HuH-7.5 (cell line): Measurements from ENCODE around the gene SPP2.

Experiments used
- DNase-seq: peaks from one replicate; pipeline ENCODE4 v3.0.0; 2011; ENCODE audit warnings: low spot score

The SPP2 gene, protein sequence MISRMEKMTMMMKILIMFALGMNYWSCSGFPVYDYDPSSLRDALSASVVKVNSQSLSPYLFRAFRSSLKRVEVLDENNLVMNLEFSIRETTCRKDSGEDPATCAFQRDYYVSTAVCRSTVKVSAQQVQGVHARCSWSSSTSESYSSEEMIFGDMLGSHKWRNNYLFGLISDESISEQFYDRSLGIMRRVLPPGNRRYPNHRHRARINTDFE

DNA sequence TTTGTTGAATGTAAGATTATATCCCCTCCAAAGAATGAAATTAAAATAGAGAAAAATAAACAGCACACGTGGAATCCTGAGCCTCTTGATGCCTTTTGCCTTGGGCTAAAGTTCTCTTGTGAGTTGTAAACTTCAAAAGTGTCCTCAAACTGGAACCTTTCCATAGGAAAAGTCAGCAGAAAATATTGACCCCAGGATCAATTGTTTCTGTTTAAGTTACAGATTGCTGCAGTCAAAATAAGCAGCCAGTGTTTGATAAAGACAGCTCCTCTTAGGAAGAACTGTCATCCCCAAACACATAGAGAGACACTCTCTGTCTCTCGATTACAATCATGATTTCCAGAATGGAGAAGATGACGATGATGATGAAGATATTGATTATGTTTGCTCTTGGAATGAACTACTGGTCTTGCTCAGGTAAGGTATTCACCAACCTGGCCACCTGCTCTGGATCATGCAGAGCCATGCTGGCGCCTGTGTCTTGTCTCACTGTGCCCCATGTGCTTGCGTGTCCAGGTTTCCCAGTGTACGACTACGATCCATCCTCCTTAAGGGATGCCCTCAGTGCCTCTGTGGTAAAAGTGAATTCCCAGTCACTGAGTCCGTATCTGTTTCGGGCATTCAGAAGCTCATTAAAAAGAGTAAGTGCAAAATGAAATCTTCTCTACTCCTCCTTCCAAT lies at the start of gene SPP2:
Gene SPP2, plus strand, starts transcription at position 248 of the 681 bp plus-strand sequence. Its CDS starts 85 bp downstream, at position 333.
- DNase-seq = no peak

DNA sequence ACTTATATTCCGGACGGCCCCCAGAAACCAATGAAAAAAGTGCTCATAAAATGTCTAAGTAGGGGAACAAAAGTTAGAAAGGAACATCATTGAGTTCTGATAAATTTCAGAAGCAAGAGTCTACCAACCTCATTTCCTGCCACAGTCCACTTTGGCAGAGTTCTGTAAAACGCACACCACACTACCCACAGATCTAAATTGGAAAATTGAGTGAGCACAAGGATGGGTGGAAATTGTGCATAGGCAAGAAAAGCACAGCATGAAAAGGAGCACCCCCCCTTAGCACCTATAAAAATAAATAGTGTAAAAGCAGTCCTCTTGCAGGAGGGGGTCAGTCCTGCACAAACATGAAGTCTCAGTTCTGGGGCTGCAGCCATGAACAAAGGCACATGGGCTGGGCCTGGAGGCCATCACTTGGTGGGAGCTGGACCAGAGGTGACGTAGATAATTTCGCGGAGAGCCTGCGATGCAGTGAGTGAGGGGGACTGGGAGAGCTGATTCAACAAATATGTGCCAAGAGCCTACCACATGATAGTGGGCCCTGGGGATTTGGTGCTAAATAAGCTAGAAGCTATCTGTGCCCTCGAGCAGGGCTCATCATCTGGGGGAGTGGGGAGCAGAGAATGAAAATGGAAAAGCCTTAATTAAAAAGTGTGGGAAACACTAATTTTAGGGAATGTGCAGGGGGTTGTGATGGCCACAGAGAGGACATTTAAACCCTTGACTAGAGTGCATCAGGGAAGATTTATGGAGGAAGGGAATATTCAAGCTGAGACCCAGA lies 48.9 kb upstream of the SPP2 start:
- DNase-seq = no peak

DNA sequence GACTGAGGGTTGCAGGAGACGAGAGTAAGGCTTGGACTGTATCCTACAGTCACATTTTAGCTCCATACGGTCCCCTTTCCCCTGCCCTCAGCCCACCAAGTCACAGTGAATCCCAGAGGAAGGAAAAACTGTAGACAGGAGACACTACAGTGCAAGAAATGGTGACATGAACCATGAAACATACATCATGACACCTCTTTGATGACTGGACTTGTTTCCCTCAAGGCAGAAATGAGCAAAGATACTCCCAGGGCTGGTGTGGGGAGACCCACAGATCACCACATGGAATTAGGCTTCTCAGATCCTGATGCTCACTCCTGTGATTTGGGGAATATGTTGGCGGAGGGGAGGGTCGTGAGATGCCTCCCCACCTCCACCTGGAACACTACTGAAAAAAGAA lies 48.2 kb upstream of the SPP2 start:
- DNase-seq = no peak

DNA sequence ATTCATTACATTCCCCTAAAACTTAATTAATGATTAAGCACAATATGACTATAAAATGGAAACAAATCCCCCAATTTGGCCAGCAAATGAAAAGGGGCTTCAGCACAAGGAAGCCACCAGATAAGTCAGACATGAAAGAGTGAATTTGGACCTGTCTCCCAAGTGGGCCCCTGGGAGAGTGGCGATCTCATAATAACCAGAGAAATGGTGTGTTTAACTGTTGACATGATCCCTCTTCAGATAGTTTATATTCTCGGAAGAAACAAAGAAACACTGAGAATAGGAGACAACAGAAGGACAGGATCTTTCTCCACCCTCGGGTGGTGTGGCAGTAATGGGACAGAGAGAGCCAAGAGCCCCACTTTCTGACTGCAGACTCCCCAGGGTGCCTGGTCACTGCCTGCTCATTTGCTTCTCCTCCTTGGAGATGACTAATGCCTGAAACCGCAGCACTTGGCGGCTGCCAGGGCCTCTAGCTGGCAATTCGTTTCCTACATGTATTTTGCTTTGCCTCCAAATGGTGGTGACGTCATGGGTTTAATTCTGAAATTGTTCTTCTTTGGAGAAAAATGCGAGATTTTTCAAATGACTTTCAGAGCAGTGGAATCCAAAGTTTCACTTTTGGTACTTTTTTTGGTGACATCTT lies 46.4 kb upstream of the SPP2 start:
- no peak for DNase-seq

DNA sequence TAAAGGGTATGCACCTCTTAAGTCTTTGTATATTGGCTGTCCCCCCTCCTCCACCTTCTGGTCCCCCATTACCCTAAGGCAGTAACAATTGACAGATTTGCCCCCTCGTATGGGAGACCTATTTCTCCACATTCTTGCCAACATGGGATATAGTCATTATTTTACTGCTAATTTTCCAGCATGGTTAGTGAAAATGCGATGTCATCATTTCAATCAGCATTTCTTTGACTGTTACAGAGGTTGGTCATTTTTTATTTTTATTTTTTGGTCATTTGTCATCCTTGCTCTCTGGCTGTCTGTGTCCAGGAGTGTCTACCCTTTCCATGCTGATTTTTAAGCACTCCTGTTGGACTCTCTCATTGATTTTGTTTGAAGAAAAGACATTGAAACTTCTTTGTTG lies 45.4 kb upstream of the SPP2 start:
- no peak for DNase-seq

DNA sequence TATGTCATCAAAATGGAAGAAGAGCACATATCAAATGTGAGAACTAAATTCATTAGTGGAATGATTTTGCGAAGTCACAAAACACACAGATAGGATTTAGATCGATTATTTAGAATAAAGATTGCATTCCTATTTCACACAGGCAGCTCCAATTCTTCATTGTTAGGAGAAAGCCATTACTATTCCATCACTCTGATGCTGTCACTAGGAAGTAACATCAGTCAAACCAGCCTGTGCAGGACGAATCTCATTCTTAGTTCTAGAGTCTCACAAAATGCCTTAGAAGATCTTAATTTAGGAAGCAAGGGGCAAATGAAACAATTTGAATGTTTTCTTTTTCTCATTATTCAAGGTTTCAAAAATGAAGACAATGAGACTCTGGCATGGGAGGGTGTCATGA lies 44.0 kb upstream of the SPP2 start:
- no peak for DNase-seq

DNA sequence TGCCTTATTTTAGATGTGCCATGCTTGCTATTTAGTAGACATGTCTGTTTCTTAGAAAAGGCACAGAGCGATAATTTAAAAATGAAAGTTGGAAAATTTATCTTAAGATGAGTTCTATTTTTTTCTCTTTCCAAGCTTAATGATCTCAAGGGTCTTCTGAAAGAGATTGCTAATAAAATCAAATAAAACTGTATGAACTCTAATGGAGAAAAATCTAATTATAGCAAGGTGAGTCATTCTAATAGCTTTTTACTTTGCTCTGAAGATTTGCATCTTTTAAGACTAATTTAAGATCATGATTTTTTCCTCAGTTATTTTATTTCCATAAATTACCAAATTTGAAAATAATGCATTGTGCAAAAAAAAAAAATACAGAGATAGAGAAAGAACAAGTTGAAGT lies 36.1 kb upstream of the SPP2 start:
- DNase-seq = no peak

DNA sequence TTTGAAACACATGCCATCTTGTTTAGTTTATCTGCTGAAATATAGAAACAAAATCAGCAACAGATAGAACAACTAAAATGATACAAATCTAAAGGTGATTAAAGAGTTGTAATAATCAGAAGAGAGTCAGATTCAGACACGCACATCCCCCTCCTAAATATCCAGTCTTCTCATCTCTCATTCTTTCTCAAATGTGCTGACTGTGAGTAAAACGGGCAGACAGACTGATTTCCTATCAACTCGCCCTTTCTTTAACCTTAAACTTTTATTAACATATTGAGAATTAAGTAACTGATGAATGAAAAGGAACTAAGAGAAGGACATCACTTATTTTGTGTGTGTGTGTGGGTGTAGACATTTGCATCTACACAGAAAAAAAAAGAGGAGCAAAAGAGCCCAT lies 34.6 kb upstream of the SPP2 start:
- DNase-seq = no peak

DNA sequence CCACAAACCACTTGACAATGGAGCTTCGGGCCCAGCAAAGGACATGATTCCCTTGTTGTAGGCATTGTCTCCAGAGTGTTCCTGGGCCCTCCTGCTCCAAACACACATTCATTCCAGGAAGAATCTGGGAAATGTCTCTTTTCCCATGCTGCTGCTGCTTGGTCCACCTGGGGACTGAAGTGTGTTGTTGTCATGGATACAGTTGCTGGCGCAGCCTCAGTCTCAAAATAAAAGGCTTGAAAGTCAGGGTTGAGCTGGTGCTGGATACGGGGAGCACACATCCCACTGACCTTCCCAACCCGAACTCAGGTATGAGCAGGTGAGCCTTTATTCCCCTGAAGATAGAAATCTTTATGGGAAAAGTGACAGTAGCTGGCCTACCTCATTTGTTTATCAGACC lies 30.6 kb upstream of the SPP2 start:
- no peak for DNase-seq

DNA sequence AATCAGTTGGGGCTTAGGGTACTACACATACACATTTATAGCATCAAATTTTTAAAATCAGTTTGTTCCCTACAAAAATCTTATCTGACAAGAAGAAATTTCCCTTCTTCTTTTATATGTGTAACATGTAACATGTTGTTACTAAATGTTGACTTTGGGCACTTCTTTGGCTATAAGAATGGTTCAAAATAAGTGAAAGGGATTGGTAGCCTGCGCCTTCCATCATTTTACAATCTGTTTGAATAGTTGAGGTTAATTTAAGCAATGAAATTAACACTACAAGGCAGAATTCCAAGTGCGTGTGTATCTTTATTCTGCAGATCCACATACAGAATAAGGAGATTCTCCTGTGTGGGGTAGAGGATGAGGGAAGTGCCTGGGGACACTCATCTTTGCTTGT lies 30.2 kb upstream of the SPP2 start:
- no peak for DNase-seq

DNA sequence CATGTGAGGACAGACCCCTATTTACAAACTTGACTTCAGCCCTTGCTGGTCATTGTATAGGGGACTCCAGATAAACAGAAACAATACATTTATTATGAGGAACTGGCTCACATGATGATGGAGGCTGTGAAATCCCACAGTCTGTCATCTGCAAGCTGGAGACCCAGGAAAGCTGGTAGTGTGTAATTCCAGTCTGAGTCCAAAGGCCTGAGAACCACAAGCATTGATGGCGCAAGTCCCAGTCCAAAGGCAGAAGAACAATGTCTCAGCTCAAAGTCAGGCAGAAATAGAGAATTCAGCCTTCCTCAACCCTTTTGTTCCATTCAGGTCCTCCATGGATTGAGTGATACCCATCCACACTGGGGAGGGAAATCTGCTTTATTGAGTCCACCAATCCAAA lies 28.1 kb upstream of the SPP2 start:
- no peak for DNase-seq

DNA sequence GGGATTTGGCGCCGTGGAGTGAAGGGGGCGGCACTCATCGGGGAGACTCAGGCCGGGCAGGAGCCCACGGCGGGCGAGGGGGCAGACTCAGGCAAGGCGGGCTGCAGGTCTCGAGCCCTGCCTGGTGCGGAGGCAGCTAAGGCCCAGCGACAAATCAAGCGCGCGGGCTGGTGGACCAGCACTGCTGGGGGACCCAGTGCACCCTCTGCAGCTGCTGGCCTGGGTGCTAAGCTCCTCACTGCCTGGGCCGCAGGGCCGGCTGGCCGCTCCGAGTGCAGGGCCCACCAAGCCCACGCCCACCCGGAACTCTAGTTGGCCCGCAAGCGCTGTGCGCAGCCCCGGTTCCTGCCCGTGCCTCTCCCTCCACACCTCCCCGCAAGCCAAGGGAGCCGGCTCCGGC lies 26.2 kb upstream of the SPP2 start:
- no peak for DNase-seq

DNA sequence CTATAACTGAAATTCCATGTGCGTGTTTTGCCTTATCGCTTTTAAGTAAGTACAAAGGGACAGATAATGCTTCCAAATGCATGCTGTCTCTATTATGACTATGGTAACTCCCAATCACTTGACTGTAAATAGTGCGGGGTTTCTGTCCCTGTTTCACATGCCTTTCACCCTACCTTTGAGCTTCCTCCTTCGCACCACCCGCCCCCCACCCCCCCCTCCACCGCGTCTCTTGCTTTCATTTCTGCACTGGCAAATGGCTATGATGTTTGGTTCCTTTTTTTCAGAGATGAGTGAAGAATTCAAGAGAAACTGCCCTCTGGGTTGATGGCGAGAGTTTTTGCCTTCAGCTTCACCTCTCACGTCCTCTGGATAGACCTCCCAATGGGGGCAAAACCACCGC lies 25.0 kb upstream of the SPP2 start:
- no peak for DNase-seq

DNA sequence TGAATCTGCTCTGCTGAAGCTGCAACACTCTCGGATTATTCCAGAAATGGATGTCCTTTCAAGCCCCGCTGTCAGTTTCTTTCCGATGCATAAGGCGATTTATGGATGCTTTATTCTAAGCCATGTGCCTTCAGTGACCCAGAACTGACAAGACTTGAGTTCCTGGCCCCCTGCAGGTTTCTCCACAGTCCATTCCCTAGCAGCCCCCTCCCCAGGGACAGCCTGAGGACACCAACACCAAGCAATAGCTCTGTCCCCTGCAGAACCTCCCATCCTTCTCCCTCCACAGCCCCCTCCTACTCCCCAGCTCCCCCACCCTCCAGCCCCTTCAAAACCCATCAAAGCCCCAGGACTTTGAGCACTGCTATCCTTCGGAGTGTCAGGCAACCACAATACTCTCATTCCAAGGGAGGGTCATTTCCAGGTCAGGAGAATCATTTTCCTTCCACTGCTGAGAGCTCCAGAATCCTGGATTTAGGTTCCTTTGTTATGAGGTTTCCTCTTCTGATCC lies 24.6 kb upstream of the SPP2 start:
- no peak for DNase-seq

DNA sequence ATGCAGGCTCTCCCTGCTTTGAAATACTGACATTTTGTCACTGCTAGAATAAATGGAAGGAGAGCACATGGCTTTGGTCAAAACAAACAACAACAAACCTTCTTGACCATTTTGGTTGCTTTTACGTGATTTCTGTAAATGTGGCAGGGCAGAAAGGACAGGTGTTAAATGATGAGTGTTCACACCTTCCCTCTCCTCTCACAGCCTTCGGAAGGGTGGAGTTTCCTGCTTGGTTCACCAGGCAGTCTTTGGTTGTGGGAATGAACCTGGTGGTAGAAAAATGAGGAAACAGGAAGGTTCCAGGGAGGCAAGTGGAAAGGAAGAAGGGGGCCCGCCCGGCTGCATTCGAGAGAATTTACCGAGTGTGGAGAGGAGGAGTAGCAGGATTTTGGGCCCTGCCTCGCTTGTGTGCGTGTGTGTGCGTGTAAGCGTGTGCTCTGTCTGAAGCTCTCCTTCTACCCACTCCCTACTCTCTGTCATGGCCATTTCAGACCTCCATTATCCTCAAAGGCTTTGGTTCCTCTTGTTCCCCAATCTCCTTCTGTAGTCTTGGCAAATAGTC lies 23.7 kb upstream of the SPP2 start:
- no peak for DNase-seq

DNA sequence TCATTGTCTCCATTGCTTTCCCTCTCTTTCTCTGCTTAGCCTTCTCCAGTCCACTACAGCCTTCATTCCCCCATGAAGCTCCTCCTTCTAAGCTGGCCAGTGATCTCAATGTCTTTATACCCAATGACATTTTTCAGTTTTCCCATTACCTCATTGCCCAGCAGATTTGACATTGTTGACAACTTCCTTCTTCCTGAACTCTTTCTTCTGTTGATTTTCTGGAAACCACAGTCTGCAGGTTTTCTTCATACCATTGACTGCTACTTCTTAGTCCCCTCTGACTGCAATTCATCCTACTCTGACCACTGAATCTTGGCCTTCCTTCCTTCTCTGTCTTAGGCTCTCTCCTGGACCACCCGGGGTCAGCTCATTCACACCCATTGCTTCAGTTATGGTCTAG lies 22.9 kb upstream of the SPP2 start:
- DNase-seq = no peak

DNA sequence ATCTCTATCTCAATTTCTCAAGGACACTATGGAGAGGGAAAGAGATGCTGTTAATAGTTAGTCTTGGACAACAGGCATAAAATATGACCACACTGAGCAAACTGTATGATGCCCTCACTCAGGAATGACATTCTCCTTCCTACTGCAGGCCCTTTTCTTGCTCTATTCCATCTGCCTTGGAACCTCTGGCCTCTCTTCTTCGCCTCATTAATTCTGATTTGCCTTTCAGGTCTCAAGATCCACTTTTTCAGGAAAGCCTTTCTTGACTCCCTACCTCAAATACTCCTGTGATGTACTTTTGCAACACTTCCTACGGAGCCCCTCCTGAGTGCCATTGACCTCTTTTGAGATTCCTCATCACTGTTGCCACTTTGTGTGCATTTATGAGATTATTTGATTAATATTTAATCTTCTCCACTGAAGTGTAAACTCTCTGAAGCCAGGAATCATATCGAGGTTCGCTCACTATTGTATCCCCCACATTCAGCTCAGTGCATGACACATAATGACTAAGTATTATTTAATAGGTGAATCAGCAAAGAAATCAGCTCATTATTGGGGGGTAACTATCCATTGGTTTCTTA lies 21.3 kb upstream of the SPP2 start:
- no peak for DNase-seq

DNA sequence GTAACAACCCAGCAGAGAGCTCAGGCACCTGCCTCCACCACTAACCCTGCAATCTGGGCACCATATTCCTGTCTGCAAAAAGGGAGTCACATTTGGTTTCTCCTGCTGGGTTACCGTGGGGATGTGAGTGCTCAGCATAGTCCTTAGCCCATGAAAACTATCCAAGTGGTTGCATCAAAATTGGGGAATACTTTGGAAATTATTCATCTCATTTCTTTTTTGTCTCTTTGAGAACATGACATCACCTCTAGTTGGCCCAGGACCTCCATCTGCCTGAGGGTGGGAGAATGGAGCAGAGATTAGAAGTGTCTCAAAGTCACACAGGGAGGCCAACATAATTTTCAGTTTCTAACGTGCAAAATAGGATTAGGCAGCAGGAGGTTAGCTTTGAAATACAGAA lies 19.3 kb upstream of the SPP2 start:
- DNase-seq = no peak

DNA sequence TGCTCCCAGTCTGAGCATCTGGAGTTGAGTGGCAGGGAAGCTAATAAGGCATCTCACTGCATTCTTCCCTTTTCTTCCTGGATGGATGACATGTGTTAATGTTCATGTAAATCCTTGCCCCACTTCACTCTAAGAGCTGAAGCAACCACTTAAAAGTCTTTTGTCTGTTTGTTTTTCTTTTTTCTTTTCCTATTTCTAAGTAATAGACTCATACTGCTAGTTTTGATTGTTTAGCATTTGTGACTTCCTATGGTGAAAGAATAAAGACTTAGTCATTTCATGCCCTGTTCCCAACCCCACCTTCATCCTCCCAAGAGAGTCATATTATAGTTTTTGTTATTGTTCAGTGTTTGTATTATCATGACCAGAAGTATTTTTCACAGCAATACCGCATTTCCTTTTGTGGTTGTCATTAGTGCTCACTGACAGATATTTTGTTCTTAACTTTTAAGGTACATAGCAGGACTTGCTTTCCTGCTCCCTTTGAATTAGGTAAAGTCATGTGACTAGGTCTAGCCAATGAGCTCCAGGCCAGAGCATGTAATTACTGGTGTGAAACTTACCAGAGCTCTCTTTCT lies 18.1 kb upstream of the SPP2 start:
- no peak for DNase-seq

DNA sequence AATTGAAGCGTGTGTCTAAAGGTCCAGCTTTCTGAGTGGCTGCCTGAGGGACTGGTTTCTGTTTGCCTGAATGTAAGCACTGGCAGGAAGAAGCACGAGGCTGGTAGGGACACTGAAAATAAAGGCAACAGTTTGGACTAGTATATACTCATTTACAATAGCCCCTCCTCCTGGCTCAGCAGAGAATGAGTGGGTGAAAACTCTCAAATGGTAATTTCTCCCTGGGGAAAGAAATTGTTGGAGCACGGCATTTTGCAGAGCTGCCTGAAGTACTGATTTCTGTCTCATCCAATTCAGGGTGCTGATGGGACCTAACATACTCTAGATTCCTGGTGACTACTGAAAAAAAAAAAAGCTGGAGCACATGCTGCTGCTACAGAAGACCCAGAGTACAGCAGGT lies 17.3 kb upstream of the SPP2 start:
- DNase-seq = no peak

DNA sequence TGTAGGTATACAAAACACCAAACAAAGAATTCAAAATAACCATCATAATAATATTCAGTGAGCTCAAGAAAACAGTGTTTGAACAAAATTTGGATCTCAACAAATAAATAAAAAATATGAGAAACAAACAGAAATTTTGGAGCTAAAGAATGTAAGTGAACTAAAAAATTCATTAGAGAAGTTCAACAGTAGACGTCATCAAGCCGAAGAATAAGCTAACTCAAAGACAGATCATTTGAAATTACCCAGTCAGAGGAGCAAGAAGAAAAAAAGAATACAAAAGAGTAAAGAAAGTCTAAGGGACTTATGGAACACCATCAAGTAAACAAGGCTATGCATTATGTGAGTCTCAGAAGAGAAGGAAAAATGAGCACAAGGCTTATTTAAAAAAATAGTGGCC lies 16.6 kb upstream of the SPP2 start:
- DNase-seq = no peak
